SW 1271 (cell line): ENCODE data around the gene STEAP1.
"Not testable (repeated sequence)": the region's sequence is repeated elsewhere in the genome, so short reads cannot be mapped to it uniquely, and the experiment has no call there.

Experiments used
- DNase-seq, 2 experiments: peaks; one replicate each; lab custom pipeline; 2025; lab: John Stamatoyannopoulos, UW

STEAP1 gene

DNA sequence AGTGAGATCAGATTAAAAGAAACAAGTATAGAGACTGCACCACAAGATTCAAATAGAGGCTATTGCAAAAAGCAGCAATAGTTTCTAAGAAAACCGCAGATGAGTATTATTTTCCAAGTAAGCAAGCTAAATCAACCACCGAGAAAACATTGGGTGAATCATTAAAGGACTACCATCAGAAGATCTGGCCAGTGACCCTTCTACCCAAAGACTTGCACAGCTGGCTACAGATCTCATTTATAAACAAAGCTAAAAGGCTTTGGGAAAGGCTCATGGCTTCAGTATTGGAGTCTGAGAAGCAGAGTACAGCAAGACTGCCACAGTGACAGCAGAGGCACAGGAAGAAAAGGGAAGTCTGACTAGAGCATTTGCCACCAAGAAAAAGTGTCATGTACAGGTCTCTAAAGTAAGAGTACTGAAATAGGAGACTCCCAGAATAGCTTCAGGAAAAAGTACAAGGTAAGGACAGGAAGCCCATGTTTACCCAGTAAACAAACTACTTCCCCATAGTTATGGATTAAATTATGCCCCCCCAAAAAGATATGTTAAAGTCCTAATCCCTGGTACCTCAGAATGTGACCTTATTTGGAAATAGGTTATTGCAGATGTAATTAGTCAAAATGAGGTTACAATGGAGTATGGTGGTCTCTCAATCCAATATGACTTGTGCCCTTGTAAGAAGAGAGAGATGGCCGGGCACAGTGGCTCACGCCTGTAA, 19.0 kb downstream of the STEAP1 start:
- no peak for DNase-seq

DNA sequence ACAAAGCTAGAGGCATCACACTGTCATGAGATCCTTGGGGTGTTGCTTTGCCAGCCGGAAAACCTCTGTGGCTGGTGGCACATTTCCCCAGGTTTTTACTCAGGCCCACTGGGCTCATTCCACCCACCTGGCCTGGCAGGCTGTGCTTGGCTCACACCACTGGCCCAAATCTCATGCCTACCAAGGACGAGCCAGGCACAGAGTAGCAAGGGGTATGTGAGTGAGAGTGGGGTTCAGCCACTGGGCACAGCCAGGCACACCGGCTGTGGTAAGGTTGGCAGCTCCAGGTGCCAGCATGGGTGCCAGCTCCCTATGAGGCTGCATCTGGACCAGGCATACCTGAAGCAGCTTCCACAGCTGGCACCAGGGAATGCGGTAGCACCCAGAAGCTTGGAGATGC, 21.4 kb downstream of the STEAP1 start:
- DNase-seq, result no peak

DNA sequence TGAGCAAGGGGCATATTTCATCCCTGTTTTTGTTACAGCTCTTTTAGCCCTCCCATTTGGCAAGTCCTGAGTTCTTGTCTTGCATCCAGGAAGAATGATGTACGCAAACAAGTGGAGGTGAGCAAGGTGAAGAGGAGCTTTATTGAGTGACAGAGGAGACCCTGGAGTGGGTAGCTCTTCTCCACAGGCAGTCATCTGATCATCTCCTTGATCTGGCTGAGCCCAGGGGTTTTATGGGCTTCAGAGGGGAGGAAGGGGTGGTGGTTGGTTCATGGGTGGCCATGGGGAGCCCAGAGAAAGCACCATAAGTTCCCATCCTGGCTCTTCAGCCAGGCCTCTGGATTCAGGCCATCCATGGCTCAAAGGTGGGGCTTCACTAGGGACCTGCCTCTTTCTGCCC, 21.9 kb downstream of the STEAP1 start:
- DNase-seq, result no peak

DNA sequence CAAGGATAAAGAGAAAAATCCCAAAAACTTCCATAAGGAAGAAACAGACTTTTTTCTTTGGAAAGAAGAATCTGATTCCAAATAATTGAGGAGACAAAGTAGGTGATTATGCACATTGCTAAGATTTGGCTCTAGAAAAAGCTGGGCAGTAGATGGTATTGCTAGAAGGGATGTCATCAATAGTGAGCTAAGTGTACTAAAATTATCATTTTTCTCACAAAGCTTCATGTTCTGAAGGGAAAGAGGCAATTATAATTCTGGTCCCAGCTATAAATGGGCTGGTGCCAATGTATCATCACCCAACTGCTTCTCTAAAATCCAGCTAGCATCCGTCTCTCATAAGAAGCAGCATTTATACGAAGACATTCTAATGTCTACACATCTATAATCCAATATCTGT, 23.9 kb downstream of the STEAP1 start:
- DNase-seq, result no peak

DNA sequence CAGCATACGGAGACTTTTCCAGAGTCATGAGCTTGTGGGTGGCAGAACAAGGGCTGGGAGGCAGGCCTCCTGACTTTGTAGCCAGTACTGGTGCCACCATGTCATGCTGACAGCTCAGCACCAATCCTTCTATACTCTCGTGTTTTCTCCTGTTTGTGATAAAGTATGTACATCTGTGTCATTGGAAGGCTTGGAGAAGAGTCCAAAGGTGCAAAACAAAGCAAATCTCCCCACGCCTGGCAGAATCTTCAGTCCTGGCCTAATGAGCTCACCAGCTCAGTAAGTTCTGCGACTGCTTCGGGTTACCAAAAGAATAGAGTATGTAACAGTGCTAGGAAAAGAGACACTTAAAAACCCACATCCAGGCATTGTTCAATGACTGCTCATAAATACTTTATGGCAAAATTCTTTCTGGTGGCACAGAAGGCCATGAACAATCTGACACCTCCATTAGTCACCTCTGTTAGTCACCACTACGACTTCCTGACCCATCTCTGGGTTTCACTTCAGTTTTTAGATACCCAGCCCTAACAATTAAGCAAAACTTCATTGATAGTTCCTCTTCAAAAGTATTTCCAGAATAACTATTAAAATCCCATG, 24.5 kb downstream of the STEAP1 start:
- DNase-seq, result peak; percentile 72 to 93

DNA sequence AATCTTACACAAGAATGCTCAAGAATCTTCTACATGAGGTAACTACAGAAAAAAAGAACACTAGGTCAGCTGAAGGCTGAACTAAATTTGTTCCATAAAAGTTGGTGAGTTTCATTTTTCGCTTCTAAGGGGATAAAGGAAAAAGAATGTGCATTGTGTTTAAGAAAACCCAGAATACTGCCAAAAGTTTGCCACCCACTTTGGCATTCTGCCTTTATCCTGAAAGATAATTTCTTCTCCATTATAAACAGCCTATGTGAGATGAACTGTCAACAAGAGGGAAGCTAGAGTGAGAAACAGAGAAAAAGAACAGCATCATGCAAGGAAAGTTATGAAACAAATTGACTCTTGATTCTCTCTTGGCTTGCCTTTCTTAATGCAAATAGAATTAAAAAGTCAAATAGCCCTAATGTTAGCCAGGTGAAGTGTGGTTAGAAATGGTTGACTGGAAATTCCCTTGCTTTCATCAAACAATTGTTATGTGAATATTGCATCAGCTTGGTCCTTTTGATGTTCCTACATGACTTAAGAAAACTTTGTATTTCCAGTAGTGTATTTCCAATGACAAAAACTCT, 25.8 kb downstream of the STEAP1 start:
- DNase-seq, result no peak

DNA sequence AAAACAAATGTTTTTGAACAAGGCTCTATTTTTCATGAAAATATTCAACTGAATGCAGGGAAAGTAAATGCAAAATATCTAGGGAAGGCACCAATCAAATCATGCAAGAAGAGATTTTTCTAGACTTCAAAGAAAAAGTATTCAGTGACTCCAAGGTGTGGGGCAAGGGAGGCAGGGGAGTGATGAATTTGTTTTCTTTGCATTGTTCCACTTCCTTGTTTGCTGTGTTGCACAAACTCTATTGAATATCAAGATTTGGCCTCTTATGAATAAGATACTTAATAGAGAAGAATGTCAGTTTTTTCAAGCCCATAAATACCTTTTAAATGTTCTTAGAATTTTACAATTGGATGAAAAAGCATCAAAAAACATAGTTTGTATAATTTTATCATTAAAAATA, 26.4 kb downstream of the STEAP1 start:
- DNase-seq, result no peak

DNA sequence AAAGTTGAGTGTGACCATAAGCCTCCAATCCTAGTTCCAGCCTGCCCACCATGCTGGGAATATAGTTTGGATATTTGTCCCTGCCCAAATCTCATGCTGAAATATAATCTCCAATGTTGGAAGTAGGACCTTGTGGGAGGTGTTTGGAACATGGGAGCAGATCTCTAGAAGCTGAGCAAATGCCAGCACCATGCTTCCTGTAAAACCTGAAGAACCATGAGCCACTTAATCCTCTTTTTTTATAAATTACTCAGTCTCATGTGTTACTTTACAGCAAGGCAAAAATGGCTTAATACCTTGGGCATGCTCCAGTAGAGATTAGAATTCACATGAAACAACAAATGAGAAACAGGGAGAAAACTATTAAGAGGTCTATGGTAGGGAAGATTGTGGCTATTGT, 27.2 kb downstream of the STEAP1 start:
- DNase-seq, result no peak

DNA sequence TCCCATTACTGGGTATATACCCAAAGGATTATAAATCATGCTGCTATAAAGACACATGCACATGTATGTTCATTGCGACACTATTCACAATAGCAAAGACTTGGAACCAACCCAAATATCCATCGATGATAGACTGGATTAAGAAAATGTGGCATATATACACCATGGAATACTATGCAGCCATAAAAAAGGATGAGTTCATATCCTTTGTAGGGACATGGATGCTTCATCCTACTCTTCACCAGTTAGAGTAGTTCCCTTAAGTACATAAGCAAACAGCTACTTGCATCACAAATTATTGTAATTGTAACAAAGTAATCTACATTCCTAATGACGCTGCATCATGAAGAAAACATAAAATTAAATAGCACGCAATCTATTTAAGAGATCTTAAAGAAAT, 32.0 kb downstream of the STEAP1 start:
- not testable (repeated sequence) for DNase-seq

DNA sequence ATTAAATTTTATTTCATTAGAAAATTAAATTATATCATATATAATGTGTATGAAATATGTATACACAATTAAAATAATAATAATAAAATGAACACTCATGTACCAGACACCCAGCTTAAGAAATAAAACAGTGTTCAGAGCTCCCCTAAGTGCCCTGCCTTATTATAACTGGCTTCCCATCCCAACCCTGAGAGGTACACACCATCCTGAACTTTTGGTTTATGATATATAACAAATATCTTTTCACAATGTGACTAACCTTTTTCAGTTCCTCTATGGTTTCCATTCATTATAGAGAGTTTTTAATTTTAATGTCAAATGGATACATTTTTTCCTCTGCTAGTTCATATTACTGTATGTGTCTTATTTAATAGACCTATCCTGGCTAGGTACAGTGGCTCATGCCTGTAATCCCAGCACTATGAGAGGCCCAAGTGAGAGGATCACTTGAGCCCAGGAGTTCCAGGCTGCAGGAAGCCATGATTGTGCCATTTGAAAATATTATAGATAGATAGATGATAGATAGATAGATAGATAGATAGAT, 33.3 kb downstream of the STEAP1 start:
- DNase-seq, result no peak

DNA sequence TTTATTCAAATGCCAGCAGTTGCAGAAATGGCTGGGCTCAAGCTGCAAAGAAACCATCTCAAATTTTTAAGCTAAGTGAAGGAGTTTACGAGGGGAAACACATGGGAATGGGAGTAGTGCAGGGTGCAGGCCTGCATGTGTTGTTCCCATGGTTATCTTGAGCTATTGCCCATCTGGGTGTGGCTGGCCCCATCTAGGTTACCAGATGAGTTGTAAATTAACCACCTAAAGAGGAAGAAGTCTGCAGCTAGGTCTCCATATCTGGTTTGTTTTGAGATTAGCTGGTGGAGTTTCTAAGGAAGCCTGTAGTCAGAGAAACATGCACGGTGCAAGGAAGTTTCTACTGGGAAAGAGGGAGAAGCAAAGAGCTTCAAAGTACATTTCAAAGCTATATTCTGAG, 34.0 kb downstream of the STEAP1 start:
- DNase-seq, result no peak

DNA sequence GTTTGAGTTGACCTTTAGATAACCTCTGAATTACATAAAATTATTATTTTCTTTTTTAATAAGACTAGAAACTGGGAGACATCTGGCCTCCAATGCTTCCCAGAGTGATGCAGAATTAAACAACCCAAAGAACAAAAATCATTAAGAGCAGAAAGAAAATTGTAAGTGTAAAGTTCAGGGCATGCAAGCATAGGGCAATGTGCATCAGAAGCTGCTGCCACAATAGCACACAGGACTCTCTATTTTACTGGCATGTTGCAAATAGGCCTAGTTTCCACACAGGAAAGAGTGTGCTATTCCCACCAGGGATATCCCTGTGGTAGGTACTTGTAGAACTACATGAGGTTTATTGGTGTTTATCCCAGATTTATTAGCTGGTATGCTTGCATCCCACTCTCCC, 36.7 kb downstream of the STEAP1 start:
- no peak for DNase-seq

DNA sequence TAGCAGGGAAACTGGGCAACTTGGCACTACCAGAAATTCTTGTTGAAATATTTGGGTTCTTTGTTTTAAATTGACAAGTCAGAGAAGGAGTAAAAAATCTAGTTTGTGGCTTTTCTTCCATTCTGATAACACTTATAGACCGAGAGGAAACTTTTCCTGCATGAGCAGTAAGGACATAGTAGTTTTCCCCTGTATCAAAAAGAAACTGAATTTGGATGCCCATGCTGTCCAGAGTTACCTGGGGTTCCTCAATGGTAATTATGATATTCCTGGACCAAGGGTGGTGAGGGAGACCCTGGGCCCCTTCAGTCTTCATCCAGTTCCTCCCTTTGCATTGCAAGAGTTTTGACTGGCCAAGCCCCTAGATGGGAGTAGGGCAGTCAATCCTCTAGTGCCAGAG, 37.4 kb downstream of the STEAP1 start:
- no peak for DNase-seq

DNA sequence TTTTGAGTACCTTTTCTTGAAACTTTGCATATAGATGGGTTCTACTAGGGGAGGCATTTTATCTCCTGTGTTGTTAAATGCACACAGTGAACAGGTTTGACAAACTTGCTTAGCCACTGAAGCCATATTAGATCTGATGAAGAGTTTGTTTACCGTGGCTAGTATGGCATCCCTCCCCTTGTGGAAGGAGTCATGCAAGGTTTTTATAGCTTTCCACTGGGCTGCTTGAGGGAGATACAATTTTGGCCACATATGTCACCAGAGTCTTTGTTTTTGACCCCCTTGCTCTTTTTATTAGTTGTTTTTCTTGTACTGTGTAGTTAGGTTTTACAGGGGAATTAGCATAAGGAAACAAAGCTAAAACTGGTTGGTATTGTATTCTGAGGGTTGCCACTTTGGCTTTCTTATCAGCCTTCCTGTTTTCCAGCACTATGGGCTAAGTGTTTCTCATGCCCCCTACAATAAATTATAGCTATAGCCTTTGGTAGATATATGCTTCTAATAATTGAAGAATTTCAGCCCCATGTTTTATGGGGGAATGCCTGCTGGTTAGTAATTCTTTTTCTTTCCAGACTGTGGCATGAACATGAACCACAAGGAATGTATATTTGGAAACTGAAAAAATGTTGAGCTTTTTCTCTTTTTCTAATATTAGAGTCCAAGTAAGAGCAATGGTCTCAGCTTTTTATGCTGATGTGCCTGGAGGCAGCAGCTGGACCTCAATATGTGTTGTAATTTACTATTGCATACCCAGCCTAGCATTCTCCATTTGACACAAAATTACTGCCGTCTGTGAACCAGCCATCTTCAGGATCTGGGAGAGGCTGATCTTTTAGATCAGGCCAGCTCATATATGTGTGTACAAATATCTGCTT, 38.8 kb downstream of the STEAP1 start:
- DNase-seq, result no peak

DNA sequence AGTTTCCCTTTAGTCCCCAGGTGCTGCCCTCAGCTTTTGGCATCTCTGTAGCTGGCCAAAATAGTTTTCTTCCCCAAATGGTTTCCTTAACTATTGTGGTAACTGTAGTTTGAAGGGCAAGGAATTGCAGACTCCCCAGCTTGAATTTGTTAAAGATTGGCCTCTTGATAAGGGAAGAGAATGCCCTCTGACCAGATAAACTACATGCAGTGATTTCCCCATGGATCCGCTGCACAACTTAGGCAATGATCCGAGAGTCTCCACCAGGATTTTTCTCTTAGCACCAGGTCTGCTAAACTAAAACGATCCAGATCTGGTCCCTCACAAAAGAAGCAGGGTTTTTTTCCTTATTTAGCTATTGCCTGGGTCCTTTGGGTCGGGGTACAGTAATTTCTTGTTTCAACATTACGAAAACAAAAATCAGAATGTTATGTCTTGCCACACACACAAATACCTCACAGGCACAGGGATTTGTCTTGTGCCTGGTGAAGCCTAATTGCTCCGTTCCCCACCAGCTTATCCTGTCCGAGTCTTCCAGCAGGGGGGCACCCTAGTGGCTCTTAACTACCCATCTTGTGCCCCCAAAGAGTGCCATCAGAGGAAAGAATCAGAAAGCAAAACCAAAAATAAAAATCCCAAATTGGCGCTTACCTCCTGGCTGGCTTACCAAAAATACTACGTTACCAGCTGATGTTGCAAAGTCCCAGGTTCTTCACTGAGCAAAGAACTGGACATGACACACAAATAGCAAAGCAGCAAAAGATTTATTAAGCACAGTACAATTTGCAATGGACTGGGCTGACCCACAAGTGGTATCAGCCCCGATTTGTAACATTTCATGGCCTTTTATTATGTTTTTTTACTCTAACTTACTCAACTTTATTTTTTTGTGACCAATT, 40.9 kb downstream of the STEAP1 start:
- no peak for DNase-seq

DNA sequence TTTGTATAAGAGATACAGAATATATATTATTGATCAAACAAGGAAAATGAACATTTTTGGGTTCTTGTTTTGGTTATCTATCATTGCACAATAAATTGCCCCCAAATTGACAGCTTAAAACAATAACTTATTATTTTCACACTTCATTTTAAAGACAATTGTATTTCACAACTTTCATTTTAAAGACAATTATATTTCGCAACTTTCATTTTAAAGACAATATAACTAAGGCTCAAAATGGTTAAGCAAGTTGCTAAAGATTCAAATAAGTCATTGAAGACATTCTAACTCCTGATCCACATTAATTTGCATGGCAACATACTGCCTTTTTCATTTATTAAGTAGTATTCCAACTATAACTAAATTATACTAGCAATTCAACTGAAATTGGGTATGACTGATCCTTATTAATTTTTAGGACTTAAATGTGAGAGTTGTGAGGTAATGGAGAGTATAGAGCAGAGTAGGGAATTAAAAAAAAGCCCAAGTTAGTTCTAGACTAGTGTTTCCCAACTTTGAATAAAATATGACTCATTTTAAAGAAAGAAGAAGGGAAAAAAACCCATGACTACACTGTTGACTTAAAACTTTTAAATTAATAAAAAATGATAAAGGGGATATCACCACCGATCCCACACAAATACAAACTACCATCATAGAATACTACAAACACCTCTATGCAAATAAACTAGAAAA, 47.4 kb downstream of the STEAP1 start:
- DNase-seq, result no peak

DNA sequence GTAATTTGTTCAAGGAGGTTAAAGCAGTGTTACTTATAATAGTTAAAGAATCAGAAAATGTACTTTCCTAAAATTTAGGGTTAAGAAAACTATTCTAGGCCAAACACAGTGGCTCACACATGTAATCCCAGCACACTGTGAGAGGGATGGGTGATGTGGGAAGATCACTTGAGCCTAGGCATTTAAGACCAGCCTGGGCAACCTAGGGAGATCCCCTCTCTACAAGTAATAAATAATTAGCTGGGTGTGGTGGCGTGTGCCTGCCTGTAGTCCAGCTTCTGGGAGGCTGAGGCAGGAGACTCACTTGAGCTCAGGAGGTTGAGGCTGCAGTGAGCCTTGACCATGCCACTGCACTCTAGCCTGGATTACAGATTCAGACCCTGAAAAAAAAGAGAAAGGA, 53.7 kb downstream of the STEAP1 start:
- DNase-seq, result no peak

DNA sequence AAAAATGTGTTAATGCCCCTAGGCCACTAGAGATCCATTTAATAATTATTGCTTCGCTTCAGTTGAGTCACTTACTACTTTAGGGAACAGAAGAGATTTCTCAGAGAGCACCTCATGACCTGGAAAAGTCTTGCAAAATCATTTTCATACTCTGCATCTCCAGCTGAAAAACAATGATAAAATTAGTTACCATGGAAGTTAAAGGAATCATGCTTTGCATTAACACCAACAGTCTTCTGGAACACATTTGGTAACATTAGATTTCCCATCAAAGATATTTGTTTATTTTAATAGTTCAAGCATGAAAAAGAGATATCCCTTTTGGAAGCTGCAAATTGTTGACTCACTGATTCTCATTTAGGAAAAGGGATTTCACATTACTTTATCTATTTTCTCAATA, 55.5 kb downstream of the STEAP1 start:
- DNase-seq, result no peak

DNA sequence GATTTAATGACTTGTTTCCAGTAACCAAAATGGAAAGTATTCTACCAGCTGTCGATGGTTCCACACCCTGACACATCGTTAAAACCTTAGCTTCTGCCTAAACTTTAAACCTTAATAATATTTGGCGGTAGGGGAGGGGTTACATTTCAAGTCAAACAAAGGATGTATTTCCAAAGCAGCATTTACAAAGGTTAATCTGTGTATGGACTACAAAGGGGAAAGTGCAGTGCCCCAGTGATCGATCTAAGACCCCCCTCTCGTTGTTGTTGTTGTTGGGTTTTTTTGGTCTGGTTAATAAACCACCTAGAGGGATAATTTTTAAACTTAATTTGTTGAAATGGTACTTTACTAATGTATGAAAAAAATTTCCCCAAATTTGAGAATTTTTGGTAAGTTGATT, 56.2 kb downstream of the STEAP1 start:
- DNase-seq, result no peak

DNA sequence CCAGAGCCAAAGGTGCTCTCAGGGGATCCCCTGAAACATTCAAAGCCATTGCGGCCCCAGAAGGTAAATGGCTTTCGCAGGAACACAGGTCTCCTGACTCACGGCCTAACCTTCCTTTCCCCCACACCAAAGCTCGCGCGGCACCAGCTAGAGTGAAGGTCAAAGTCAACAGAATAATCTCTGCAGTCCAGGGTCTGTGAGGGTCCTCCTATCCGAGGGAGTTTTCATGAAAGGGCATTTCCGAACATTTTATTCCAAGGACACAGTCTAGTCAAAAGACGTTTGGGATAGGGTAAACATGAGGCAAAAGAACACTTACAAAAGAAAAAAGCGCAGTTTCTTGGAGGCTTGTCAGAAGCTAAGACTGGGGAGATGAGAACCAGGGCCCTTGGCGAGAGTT, 56.7 kb downstream of the STEAP1 start:
- no peak for DNase-seq
